ENCODE data around the gene RNF182.

The RNF182 gene

DNA sequence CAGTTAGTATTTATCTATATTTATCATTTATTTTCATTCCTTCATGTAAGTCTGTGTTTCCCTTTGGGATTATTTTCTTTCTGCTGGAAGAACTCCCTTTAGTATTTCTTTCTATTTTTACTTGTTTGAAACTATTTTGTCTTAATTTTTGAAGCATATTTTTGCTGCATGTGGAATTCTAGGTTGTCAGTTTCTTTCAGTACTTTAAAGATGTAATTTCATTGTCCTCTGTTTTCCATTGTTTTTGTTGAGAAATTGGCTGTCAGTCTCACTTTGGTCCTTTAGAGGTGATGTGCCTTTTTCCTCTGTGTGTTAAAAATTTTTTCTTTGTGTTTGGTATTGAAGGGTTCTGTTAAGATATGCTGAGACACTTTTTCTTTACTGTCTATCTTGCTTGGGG lies 17.1 kb downstream of the RNF182 start:
- TF ChIP-seq, protein P1, sequence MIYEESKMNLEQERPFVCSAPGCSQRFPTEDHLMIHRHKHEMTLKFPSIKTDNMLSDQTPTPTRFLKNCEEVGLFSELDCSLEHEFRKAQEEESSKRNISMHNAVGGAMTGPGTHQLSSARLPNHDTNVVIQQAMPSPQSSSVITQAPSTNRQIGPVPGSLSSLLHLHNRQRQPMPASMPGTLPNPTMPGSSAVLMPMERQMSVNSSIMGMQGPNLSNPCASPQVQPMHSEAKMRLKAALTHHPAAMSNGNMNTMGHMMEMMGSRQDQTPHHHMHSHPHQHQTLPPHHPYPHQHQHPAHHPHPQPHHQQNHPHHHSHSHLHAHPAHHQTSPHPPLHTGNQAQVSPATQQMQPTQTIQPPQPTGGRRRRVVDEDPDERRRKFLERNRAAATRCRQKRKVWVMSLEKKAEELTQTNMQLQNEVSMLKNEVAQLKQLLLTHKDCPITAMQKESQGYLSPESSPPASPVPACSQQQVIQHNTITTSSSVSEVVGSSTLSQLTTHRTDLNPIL (CRISPR knock-in tag; IDR thresholded peaks at IDR 0.05; ENCODE audit: low read depth) = no peak
- TF ChIP-seq, protein P2, sequence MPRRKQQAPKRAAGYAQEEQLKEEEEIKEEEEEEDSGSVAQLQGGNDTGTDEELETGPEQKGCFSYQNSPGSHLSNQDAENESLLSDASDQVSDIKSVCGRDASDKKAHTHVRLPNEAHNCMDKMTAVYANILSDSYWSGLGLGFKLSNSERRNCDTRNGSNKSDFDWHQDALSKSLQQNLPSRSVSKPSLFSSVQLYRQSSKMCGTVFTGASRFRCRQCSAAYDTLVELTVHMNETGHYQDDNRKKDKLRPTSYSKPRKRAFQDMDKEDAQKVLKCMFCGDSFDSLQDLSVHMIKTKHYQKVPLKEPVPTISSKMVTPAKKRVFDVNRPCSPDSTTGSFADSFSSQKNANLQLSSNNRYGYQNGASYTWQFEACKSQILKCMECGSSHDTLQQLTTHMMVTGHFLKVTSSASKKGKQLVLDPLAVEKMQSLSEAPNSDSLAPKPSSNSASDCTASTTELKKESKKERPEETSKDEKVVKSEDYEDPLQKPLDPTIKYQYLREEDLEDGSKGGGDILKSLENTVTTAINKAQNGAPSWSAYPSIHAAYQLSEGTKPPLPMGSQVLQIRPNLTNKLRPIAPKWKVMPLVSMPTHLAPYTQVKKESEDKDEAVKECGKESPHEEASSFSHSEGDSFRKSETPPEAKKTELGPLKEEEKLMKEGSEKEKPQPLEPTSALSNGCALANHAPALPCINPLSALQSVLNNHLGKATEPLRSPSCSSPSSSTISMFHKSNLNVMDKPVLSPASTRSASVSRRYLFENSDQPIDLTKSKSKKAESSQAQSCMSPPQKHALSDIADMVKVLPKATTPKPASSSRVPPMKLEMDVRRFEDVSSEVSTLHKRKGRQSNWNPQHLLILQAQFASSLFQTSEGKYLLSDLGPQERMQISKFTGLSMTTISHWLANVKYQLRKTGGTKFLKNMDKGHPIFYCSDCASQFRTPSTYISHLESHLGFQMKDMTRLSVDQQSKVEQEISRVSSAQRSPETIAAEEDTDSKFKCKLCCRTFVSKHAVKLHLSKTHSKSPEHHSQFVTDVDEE (CRISPR knock-in tag; IDR thresholded peaks at IDR 0.05) = no peak
- TF ChIP-seq BACH2 (CRISPR knock-in tag; IDR thresholded peaks at IDR 0.05; ENCODE audit: borderline replicate concordance) (no peak), OSR1 (CRISPR knock-in tag; IDR thresholded peaks at IDR 0.05) (no peak), ZNF8 (CRISPR knock-in tag; IDR thresholded peaks at IDR 0.05) (no peak), ZFP3 (CRISPR knock-in tag; IDR thresholded peaks at IDR 0.05) (no peak), RARB (CRISPR knock-in tag; IDR thresholded peaks at IDR 0.05) (no peak), SNAI2 (CRISPR knock-in tag; IDR thresholded peaks at IDR 0.05) (no peak), ZNF565 (CRISPR knock-in tag; conservative IDR thresholded peaks at IDR 0.05; ENCODE audit: low read depth) (no peak), ARNTL (CRISPR knock-in tag; IDR thresholded peaks at IDR 0.05; ENCODE audit: borderline replicate concordance, low read depth) (no peak), ZC3H10 (CRISPR knock-in tag; IDR thresholded peaks at IDR 0.05) (no peak), ZFP30 (CRISPR knock-in tag; IDR thresholded peaks at IDR 0.05) (no peak), CSDC2 (CRISPR knock-in tag; IDR thresholded peaks at IDR 0.05) (no peak)
- TF ChIP-seq, protein P3, sequence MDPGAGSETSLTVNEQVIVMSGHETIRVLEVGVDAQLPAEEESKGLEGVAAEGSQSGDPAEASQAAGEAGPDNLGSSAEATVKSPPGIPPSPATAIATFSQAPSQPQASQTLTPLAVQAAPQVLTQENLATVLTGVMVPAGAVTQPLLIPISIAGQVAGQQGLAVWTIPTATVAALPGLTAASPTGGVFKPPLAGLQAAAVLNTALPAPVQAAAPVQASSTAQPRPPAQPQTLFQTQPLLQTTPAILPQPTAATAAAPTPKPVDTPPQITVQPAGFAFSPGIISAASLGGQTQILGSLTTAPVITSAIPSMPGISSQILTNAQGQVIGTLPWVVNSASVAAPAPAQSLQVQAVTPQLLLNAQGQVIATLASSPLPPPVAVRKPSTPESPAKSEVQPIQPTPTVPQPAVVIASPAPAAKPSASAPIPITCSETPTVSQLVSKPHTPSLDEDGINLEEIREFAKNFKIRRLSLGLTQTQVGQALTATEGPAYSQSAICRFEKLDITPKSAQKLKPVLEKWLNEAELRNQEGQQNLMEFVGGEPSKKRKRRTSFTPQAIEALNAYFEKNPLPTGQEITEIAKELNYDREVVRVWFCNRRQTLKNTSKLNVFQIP (CRISPR knock-in tag; IDR thresholded peaks at IDR 0.05; ENCODE audit: borderline replicate concordance, low read depth) = no peak
- TF ChIP-seq, protein P4, sequence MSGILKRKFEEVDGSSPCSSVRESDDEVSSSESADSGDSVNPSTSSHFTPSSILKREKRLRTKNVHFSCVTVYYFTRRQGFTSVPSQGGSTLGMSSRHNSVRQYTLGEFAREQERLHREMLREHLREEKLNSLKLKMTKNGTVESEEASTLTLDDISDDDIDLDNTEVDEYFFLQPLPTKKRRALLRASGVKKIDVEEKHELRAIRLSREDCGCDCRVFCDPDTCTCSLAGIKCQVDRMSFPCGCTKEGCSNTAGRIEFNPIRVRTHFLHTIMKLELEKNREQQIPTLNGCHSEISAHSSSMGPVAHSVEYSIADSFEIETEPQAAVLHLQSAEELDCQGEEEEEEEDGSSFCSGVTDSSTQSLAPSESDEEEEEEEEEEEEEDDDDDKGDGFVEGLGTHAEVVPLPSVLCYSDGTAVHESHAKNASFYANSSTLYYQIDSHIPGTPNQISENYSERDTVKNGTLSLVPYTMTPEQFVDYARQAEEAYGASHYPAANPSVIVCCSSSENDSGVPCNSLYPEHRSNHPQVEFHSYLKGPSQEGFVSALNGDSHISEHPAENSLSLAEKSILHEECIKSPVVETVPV (CRISPR knock-in tag; IDR thresholded peaks at IDR 0.05) = no peak
- ATAC-seq = no peak

DNA sequence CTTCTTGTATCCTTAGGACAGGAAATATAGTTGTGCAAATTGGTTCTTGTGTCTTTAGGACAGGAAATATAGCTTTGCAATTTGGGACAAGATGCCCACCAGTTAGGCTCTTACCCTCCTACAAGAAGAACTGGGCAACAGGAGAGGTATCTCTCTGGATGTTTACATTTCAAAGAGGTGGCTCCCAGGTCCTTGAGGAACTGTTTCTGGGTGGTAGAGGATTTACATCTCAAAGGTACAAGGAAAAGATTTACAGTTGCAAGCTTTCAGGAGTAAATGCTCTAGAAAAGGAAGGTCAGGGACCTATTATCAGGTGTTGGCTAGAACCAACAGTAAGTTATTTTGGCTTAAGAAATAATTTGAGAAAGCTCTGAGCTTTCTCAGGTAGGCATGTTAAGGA lies 19.2 kb downstream of the RNF182 start:
- ATAC-seq = no peak
- no peak for TF ChIP-seq GLIS3 (CRISPR knock-in tag; IDR thresholded peaks at IDR 0.05)
- TF ChIP-seq, protein P2 (CRISPR knock-in tag; IDR thresholded peaks at IDR 0.05) = no peak
- no peak for TF ChIP-seq BACH2 (CRISPR knock-in tag; IDR thresholded peaks at IDR 0.05; ENCODE audit: borderline replicate concordance)
- no peak for TF ChIP-seq PPARA (CRISPR knock-in tag; IDR thresholded peaks at IDR 0.05; ENCODE audit: borderline replicate concordance)
- no peak for TF ChIP-seq ZNF70 (CRISPR knock-in tag; IDR thresholded peaks at IDR 0.05)
- TF ChIP-seq ISL1 (CRISPR knock-in tag; IDR thresholded peaks at IDR 0.05) = no peak
- TF ChIP-seq, protein P5, sequence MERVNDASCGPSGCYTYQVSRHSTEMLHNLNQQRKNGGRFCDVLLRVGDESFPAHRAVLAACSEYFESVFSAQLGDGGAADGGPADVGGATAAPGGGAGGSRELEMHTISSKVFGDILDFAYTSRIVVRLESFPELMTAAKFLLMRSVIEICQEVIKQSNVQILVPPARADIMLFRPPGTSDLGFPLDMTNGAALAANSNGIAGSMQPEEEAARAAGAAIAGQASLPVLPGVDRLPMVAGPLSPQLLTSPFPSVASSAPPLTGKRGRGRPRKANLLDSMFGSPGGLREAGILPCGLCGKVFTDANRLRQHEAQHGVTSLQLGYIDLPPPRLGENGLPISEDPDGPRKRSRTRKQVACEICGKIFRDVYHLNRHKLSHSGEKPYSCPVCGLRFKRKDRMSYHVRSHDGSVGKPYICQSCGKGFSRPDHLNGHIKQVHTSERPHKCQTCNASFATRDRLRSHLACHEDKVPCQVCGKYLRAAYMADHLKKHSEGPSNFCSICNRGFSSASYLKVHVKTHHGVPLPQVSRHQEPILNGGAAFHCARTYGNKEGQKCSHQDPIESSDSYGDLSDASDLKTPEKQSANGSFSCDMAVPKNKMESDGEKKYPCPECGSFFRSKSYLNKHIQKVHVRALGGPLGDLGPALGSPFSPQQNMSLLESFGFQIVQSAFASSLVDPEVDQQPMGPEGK (CRISPR knock-in tag; IDR thresholded peaks at IDR 0.05; ENCODE audit: borderline replicate concordance) = no peak
- TF ChIP-seq ZFP30 (CRISPR knock-in tag; IDR thresholded peaks at IDR 0.05) = no peak
- no peak for TF ChIP-seq RARB (CRISPR knock-in tag; IDR thresholded peaks at IDR 0.05)
- no peak for TF ChIP-seq ZNF8 (CRISPR knock-in tag; IDR thresholded peaks at IDR 0.05)
- no peak for TF ChIP-seq ESRRG (CRISPR knock-in tag; IDR thresholded peaks at IDR 0.05)
- no peak for TF ChIP-seq TCF4 (CRISPR knock-in tag; IDR thresholded peaks at IDR 0.05; ENCODE audit: borderline replicate concordance)

Measured in SK-N-SH treated with all-trans-retinoic acid at 6 μM for 48 hours (cell line).